NB4 (cell line): ENCODE data around the gene TRMT61A.

Experiments used
- DNase-seq: peaks from one replicate; pipeline ENCODE4 v3.0.0; 2010; ENCODE audit warnings: low read depth
- H3K4me3 ChIP-seq: one replicate; pipeline ENCODE4 v1.5.1; 2011; ENCODE audit warnings: mild to moderate bottlenecking, low read depth, low read length, moderate library complexity
- CTCF ChIP-seq: IDR thresholded peaks from one replicate; pipeline ENCODE4 v1.5.1; 2012; ENCODE audit warnings: low read depth, low read length
- MAX ChIP-seq: IDR thresholded peaks from 2 replicates; pipeline ENCODE4 v1.6.1; 2011; ENCODE audit warnings: low read depth, low read length
- MYC ChIP-seq: IDR thresholded peaks from 2 replicates; pipeline ENCODE4 v1.6.1; 2011; ENCODE audit warnings: low read depth, low read length
- POLR2A ChIP-seq: IDR thresholded peaks from 2 replicates; pipeline ENCODE4 v1.6.1; 2011; ENCODE audit warnings: mild to moderate bottlenecking; ENCODE audit not compliant: insufficient read length; ENCODE audit errors: extremely low read depth

TRMT61A gene

GRCh38 chr14:103544388-103545218 lies 15.6 kb downstream of the TRMT61A start:
- TF ChIP-seq CTCF = no peak
- TF ChIP-seq MYC = no peak
- TF ChIP-seq POLR2A = no peak
- no peak for TF ChIP-seq MAX
- H3K4me3 ChIP-seq = no peak overlapping the region
- no peak for DNase-seq

- no peak overlapping the region for H3K4me3 ChIP-seq
- TF ChIP-seq POLR2A = no peak
- TF ChIP-seq MAX = no peak
- no peak for TF ChIP-seq CTCF
- no peak for TF ChIP-seq MYC
- no peak for DNase-seq
Observed at GRCh38 chr14:103545219-103545914, 16.4 kb downstream of the TRMT61A start.

- no peak for DNase-seq
- TF ChIP-seq MYC (no peak), POLR2A (no peak), MAX (no peak), CTCF (no peak)
- H3K4me3 ChIP-seq = no peak overlapping the region
Observed at GRCh38 chr14:103545915-103546651, 17.1 kb downstream of the TRMT61A start.

- peak; percentile 64 for DNase-seq
- no peak overlapping the region for H3K4me3 ChIP-seq
- TF ChIP-seq MYC (no peak), POLR2A (no peak), CTCF (peak; percentile 81), MAX (peak; percentile 76)
Observed at GRCh38 chr14:103546652-103547454, 17.9 kb downstream of the TRMT61A start.

GRCh38 chr14:103547455-103547940 lies 18.5 kb downstream of the TRMT61A start:
- TF ChIP-seq MAX (no peak), MYC (no peak), CTCF (no peak), POLR2A (no peak)
- H3K4me3 ChIP-seq = no peak overlapping the region
- DNase-seq = no peak
